GM18873 (cell line): ENCODE results near the gene DTX3.
"Not testable (repeated sequence)": the region's sequence is repeated elsewhere in the genome, so short reads cannot be mapped to it uniquely, and the experiment has no call there.

Experiments used
- ATAC-seq: cut with Tn5 transposase; IDR thresholded peaks from one replicate; pipeline ENCODE4 v1.9.1; 2021; ENCODE audit warnings: mild to moderate bottlenecking, moderate library complexity, moderate number of reproducible peaks; ENCODE audit not compliant: unreplicated experiment, low FRiP score

DTX3 gene

DNA sequence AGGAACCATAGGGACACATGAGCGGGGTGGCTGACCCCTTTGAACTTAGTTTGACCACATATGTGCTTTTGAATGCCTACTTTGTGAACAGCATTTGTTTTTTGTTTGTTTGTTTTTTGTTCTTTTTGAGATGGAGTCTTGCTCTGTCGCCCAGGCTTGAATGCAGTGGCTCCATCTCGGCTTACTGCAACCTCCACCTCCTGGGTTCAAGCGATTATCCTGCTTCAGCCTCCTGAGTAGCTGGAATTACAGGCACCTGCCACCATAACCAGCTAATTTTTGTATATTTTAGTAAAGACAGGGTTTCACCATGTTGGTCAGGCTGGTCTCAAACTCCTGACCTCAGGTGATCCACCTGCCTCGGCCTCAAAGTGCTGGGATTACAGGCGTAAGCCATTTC is 13.8 kb downstream of the DTX3 start:
- not testable (repeated sequence) for ATAC-seq

DNA sequence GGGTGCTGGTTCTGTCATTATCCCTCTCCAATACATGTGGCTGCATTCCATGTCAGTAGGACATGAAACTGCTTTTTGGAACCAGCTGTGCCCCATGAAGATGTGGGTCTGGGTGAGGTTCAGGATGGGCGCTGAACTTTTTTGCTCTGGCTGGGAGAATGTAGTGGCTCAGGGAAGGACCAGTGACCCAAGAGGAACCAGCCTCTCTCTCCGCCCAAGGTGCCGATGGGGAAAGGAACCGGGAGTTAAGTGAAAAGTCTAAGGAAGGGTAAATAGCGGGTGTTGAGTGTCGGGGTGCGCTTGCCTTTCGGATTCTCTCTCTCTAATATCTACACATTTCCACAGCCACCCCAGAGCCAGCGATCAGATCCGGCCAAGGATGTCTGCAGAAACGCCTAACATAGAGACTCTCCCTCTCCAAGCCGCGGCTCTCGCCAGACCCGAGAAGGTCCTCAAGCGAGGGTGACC is 14.4 kb downstream of the DTX3 start:
- no peak for ATAC-seq

DNA sequence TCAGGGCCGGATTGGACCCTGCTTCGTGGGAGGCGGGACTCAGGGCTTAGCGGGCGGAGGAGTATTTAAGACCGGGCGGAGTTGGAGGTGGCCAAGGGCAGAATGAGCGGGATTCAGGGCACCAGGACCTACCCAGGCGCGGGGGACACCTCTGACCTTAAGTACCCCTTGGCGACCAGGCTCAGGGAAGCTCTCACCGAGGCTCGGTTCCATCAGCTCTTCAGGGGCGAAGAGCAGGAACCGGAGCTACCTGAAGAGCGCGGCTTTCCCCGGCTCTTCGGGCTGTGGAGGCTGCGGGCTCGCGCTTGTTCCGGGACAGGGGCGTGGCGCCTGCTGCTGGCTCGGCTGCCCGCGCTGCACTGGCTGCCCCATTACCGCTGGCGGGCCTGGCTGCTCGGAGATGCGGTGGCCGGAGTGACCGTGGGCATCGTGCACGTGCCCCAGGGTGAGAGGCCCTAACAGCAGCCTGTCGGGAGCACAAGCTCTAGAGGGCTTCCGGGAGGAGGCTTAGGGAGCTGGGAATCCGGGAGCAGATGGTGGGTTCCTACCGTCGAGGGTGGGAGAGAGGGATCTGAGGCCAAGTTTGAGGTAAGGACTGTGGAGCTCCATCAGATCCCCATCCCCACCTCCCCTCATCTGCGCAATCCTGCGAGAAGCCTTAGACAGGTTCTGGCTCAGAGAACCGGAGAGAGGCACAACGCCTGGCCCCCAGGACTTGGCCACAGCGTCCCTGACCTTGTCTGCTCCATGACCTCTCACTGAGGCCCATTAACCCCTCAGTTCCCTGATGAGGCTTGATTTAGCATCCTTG is 15.0 kb downstream of the DTX3 start:
- no peak for ATAC-seq

DNA sequence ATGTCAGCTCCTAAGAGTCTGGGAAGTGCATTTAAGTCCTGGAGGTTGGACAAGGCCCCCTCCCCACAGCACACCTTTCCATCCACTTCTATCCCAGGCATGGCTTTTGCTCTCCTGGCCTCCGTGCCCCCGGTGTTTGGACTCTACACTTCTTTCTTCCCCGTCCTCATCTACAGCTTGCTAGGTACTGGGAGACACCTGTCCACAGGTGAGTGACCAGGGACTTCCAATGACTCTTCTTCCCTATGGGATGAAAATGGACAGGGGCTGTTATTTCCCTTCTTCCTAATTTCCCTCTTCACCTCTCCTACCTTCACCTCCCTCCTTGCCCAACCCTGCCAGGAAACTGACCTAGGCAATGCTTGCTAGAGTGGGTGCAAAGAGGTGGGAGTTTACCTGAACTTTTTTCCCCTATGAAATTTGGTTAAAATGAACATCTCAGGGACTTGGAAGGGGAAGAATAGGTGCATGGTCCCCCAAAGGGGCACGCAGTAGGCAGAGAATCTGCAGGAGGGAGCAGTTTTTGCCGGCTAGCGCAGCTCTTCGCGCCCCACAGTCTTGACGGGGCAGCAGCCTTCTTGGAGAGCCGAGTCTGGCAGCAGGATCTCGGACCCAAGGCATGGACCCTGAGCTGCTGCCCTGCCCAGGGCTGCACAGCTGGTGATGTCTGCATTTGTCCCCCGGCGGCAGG is 15.8 kb downstream of the DTX3 start:
- ATAC-seq = no peak

DNA sequence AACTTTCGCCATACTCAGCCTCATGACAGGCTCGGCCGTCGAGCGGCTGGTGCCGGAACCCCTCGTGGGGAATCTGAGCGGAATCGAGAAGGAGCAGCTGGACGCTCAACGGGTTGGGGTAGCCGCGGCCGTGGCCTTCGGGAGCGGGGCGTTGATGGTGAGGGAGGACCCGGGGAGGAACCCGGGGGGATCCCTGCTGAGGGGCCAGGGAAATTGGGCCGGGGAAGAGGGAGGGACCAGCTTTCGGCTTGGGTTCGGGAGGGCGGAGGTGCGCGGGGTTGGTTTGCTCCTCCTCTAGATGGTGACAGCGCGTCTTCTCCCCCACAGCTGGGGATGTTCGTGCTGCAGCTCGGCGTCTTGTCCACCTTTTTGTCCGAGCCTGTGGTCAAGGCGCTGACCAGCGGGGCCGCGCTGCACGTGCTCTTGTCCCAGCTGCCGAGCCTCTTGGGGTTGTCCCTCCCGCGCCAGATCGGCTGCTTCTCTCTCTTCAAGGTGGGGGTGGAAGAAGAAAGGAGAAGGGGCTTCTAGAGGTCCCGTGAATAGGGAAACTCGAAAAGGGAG is 16.4 kb downstream of the DTX3 start:
- no peak for ATAC-seq

DNA sequence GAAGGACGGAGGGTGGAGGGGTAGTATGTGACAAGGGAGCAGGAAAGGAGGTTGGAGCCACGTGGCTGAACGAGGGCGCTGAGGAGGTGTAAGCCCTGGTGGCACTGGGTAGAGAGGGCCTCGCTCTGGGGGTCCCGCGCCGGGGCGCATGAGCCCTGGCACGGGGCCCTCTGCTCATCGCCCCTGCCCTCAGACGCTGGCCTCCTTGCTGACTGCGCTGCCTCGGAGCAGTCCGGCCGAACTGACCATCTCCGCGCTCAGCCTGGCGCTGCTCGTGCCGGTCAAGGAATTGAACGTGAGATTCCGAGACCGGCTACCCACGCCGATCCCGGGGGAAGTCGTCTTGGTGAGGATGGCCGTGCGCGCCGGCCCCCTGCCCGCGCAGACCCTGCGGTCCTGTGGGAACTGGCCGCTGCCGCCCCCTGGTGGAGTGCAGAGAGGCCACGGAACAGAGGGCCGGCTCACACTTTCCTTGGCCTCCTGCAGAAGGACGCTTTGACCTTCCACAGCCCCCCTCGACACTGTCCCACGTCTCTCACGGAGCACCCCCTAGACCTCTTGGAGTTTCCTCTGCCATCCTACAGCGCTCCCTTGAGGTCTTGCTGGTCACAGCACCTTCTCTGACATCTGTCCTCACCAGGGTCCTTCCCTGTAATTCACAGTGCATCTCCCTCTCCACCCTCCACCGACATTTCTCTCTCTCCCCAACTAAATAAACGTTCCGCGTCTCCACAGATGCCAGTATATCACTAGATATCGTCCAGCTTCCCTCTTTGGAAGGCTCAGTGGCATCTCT is 17.1 kb downstream of the DTX3 start:
- ATAC-seq = no peak

DNA sequence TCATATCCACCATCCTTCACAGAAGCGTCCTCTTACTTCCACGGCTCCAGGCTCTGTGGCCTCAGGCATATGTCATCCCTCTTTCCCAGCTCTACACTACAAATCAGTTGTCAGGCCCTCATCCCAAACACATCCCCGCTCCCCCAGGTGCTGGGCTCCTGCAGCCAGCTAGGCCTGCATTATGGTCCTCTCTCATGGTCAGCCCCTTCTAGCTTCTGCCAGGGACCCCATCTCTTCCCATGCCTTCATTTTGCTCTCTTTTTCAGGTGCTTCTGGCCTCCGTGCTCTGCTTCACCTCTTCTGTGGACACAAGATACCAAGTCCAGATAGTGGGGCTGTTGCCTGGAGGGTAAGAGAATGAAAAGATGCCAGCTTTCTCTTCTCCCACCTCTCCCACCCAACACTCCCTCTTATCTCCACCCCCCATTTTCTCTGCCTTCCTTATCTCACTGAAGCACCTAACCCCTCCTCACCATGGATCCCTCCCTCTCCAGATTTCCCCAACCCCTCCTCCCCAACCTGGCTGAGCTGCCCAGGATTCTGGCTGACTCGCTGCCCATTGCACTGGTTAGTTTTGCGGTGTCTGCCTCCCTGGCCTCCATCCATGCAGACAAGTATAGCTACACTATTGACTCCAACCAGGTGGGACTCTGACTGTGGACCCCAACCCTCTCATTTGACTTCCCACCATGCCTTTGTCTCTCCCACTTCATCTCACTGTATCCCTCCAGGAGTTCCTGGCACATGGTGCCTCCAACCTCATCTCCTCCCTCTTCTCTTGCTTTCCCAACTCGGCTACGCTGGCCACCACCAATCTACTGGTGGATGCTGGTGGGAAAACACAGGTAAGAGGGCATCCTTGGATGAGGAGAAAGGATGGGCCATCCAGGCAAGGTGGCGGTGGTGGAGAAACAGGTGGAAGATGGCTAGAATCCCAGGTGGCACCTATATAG is 17.9 kb downstream of the DTX3 start:
- no peak for ATAC-seq

DNA sequence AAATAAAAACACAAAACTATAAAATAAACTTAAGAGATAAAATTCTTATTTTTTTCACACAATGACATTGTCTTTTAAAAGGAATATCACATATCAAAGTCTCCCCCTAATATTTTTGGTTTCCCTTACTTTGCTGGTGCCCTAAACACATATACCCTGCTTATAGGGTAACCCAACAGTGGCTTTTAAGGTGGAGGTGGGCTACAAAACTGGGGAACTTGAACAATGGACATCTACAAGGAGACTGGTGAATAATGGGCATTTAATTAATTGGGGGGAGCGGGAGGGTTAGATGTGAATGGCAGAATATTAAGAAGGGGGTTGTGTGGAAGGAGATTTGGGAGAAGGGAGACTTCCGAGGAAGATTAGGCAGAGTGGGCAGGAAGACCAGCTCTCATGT is 18.8 kb downstream of the DTX3 start:
- ATAC-seq = no peak

DNA sequence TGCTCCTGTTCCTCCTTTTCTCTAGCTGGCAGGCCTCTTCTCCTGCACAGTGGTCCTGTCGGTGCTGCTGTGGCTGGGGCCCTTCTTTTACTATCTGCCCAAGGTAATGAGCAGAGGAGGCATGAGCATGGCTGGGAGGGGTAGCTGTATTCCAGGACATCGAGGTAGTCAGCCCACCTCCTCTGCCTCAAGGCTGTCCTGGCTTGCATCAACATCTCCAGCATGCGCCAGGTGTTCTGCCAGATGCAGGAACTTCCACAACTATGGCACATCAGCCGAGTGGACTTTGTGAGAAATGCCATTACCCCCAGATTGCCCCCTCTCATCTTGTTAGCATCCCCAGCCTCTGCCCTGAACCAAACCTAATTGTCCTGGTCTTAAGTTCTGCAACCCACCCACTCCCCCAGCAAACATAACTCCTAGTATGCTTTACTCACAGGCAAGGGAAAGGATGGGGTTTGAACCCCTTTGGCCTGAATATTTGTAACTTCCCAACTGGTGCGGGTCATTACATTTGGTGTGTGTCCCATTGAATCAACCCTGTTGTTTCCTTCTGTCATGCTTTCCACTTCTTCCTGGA is 19.3 kb downstream of the DTX3 start:
- ATAC-seq = no peak

DNA sequence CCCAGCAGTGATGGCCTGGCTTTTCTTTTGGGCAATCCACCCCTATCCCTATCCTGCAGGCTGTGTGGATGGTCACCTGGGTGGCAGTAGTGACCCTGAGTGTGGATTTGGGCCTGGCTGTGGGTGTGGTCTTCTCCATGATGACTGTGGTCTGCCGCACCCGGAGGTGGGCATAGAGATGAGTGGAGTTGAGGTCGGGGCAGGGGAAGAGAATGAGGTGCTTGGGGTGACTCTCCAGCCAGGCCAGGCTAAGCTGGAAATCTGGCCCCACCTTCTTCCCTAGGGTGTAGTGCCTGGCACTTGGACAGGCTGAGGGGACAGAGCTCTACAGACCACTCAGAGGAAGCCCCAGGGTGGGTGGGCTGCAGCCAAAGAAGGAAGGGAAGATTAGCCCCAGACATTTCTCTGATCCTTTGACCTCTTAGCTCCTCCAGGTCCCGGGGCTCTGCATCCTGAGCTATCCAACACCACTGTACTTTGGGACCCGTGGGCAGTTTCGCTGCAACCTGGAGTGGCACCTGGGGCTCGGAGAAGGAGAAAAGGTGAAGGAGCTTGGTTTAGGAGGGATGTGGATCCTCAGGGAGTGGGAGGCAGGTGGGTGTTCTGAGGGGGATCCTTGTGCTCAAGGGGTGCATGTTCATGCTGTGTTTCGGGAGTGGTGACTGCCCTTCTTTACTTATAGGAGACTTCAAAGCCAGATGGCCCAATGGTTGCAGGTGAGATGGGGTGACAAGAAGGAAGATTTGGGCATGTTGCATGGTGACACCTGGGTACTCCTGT is 20.0 kb downstream of the DTX3 start:
- ATAC-seq = no peak

DNA sequence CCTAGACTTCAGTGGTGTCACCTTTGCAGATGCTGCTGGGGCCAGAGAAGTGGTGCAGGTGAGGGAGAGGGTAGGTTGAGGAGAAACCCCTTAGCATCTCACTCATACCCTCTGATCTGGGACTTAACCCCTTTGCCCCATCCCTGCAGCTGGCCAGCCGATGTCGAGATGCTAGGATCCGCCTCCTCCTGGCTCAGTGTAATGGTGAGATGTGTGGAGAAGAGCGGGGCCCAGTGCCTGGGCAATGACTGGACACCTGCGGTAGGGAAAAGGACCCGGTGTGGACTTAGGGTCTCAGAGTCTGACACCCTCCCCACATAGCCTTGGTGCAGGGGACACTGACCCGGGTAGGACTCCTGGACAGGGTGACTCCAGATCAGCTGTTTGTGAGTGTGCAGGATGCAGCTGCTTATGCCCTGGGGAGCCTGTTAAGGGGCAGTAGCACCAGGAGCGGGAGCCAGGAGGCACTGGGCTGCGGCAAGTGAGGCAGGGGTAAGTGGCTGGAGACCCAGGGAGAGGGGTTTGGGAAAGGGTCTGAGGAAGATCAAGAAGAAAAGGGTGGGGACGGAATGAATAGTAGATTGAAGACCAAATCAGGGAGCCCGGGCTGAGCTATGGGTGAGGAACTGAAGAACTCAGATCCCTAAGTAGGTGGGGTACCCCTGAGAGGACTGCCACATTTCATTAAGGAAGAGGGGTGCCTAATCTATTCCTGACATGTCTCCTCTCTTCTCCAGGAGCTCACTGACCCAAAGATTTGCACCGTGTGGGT is 20.8 kb downstream of the DTX3 start:
- no peak for ATAC-seq

DNA sequence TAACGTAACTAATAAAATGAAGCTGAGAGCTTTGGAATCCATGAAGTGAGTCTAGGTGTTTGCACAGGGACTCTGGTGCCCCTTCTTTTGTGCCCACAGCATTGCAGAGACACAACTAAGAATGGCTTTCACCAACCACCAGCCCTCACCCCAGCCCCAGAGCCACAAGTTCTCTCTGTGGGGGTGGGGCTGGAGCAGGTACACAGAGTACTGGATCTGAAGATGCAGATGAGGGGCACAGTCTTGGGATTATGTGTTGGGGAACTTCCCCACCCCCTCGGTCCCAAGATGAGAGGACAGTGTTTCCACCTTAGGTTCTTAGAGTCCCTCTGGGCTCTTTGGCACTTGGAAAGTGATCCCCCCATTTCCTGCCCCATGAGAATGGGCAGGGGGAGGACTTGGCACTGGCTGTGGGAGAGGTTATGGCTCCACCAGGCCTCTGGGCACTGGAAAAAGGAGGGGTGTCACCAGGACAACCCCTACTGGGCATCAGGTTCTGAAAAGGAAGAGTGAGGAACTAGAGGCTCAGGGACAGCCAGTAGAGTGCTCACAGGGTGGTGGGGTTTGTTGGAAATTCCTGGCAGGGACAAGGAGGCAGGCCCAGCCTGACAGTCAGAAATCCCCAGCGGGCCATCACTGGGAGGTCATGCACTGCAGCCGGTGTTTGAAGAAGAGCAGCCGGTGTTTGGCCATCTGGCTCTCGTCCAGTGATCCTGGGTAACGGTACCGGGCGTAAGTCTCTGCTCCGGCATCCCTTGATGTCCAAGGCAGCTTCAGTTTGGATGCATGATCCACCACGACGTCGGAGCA is 21.7 kb downstream of the DTX3 start:
- no peak for ATAC-seq

DNA sequence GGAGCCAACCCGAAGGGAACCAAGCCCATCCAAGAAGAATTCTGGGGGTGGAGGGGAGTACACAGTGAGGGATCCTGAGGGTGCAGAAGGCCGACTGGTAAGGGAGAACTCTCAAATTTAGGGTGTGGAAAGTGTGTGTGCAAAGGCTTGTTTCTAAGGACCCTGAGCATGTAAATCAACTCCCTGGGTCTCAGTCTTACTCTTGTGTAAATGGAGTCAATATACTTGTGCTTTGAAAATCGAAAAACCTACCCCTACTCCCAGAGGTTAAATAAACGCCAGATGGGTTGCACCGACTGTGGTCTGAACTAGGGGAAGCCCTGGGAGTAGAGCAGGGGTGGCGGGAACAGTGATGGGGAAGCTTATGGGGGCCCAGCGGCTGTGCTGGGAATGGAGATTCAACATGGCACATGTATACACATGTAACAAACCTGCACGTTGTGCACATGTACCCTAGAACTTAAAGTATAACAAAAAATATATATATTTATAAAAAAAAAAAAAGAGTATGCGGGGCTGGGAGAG is 22.4 kb downstream of the DTX3 start:
- ATAC-seq = no peak

DNA sequence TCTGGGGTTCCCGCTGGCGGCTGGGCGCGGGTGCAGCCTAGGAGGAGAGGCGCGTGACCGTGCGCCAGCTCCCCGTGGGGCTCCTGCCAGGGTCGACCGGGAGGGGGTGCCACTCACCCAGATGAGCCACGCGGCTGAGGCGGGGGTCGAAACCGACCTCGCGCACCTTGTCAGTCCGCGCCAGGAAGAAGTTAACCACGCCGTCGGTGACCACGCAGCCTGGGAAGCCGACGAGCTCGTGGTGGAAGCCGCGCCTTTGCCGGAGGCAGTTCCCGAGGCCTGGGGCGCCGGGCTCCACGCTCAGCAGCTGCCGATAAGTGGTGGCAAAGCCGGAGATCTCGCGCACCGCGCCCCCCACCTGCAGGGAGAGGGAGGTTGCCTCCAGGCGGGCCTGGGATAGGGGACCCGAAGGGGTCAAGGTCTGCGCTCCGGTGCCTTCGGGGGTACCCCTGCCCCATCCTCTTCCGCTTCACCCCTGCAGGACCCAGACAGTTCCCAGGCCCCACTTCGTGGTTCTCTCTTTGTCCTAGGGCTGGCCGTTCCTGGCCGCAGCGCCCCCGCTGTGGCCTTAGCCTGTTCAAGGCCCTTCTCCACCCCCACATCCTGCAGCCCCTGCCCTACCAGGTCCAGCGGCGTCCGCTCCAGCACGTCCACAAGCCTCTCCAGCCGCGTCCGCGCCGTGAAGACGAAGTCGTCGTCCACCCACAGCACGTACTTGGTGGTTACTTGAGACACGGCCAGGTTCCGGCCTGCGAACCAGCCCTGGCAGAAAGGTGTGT is 23.1 kb downstream of the DTX3 start:
- no peak for ATAC-seq

DNA sequence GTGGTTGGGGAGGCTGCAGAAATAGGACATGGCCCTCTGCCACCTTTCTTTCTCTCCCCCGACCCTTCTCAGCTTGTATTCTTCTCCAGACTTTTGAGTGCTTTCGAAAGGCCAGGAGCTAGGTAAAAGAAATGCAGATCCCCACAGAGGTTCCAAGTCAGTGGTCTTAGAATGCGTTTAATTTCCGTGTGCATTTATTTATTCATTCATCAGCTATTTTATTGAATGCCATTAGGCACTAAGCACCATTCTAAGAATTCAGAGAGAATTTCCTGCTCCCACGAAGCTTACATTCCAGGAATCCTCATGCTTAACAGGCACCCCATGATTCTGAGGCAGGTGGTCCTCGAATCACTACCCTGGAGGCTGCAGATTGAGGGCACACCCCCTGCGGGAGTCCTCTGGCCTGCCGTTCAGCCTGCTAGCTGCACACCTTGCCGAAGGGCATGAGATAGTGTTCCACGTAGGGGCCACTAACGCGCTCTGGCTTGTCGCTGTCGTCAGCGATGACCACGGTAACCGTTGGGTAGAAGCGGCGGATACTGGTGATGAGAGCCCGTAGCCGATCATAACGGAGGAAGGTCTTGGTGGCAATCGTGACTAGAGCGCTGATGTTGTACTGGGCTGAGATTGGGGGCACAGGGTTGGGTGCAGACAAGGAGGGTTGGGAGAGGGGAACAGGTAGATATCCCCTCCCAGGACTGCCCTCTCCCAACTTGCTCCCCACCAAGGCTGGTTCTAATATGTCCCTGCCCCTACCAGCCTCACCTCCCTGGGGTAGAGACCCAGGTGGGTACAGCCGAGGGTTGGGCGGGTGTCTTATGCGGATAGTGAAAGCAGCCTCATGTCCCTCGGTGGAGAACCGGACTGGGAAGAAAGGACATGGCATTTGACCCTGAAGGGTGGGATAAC is 23.9 kb downstream of the DTX3 start:
- no peak for ATAC-seq
